ENCODE results near the gene C1QTNF1.
A peak's percentile ranks its signal among the peaks of the same experiment; 100 is the strongest.

Gene C1QTNF1

DNA sequence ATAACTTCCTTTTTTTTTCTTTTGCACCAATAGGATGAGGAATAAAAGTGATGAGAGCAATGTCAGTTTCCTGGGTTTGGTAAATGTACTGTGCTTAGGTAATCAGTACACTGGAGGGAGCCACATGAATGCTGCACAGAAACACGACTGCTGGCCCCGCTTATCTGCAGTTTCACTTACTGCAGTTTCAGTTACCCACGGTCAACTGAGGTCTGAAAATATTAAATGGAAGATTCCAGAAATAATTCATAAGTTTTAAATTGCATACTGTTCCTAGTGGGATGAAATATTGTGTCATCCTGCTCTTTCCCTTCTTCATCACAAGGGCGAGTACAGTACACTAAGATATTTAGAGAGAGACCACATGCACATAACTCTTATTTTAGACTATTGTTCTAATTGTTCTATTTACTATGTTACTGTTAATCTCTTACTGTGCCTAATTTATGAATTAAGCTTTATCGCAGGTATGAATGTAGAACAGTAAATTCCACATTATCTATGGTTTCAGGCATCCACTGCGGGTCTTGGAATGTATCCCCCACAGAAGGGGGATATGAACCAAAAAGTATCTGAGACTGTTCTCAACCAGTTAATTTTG is 37.8 kb upstream of the C1QTNF1 start:
- H3K27me3 ChIP-seq (ENCODE audit: control insufficient read depth in 1 of 2, insufficient read depth in 2 of 2, low read length in 2 of 2): no peaks in the 10 kb centered on the region
- no peak overlapping the region for H3K9ac ChIP-seq (ENCODE audit: low read length)
- H3K4me1 ChIP-seq (ENCODE audit: insufficient read depth, low read length): no peaks in the 10 kb centered on the region
- peak overlapping the region in 1 of 2 donors; percentile 47 for H3K4me3 ChIP-seq (ENCODE audit: low read depth in 1 of 2, low read length in 2 of 2)
- peaks cover 6% of the 10 kb centered on the region for H3K36me3 ChIP-seq (ENCODE audit: insufficient read depth, low read length)
- peak overlapping the region; percentile 42 for H3K27ac ChIP-seq (ENCODE audit: low read depth, low read length)
- no peaks in the 10 kb centered on the region for H3K9me3 ChIP-seq (ENCODE audit: low read length)

DNA sequence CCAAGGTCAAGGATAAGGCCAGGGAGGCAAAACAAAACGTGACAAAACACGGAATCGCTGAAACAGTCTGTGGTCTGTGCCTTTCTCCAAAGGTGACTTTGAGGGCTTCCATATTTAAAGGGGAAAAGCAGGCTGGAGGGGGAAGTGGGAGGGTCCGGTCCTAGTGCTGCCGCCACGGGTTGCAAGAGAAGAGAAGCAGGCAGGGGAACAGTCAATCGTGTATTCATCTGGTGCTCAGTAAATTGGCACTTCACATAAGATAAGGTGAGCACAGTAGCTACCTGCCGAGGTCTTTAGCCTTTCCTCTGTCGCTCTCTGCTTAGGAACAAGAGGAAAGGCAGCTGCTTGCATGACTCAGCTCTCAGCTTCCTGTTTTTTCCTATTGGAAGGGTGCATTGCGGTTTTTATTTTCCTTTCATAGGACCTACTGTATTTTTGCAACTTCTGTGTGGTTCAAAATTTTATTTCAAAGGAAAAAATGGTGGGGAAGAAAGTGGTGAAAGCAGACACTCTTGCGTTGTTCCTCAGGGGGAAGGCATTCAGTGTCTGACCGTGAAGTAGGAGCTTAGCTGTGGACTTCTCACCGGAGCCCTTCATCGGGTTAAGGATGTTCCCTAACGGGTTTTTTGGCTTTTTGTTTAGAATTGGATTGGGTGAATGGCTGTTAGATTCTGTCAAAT is 37.2 kb upstream of the C1QTNF1 start:
- Histone ChIP-seq H3K4me3 (ENCODE audit: low read depth in 1 of 2, low read length in 2 of 2) (peak overlapping the region in 1 of 2 donors; percentile 47), H3K27ac (ENCODE audit: low read depth, low read length) (peak overlapping the region; percentile 42), H3K4me1 (ENCODE audit: insufficient read depth, low read length) (no peaks in the 10 kb centered on the region), H3K9ac (ENCODE audit: low read length) (no peak overlapping the region), H3K36me3 (ENCODE audit: insufficient read depth, low read length) (peaks cover 6% of the 10 kb centered on the region), H3K27me3 (ENCODE audit: control insufficient read depth in 1 of 2, insufficient read depth in 2 of 2, low read length in 2 of 2) (no peaks in the 10 kb centered on the region), H3K9me3 (ENCODE audit: low read length) (no peaks in the 10 kb centered on the region)

DNA sequence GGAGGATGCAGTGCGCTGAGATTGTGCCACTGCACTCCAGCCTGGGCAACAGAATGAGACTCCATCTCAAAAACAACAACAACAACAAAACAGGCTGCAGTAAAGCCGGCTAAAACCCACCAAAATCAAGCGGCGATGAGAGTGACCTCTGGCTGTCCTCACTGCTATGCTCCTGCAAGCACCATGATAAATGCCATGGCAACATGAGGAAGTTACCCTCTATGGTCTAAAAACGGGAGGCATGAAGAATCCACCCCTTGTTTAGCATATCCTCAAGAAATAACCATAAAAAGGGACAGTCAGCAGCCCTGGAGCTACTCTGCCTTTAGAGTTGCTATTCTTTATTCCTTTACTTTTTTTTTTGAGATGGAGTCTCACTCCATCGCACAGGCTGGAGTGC is 35.8 kb upstream of the C1QTNF1 start:
- H3K27me3 ChIP-seq (ENCODE audit: control insufficient read depth in 1 of 2, insufficient read depth in 2 of 2, low read length in 2 of 2): no peaks in the 10 kb centered on the region
- no peak overlapping the region for H3K9ac ChIP-seq (ENCODE audit: low read length)
- H3K9me3 ChIP-seq (ENCODE audit: low read length): no peaks in the 10 kb centered on the region
- H3K27ac ChIP-seq (ENCODE audit: low read depth, low read length): no peak overlapping the region
- no peaks in the 10 kb centered on the region for H3K4me1 ChIP-seq (ENCODE audit: insufficient read depth, low read length)
- peaks cover 11% of the 10 kb centered on the region for H3K36me3 ChIP-seq (ENCODE audit: insufficient read depth, low read length)
- H3K4me3 ChIP-seq (ENCODE audit: low read depth in 1 of 2, low read length in 2 of 2): no peak overlapping the region

DNA sequence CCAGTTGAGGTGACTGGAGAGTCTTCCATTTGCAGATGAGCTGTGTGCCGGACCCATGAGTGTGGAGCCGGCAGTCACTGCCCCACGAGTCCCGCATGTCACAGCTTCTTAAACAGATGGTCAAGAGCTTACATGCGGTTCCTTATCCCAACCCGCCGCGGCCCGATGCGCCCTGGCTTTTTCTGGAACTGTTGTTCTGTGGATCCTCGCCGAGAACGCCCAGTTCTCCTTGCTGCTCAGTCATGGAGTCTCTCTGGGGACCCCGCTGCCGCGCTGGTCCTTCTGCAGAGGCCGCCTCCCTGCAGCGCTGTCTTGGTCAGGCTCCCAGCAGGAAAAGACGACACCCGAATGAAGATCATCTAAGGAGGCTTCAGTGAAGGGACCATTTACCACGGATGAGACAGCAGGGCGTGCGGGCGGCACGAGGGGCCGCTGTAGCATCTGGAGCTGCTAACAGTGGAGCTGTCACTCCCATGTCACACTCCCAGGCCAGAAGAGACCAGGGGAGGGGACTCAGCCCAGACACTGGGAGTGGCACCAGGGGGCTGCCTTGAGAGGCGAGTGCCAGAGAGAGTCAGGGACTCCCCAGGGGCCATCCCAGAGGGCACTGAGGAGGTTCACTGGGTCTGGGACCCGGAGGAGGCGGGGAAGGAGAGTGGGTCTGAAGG is 33.5 kb upstream of the C1QTNF1 start:
- Histone ChIP-seq H3K4me3 (ENCODE audit: low read depth in 1 of 2, low read length in 2 of 2) (no peak overlapping the region), H3K4me1 (ENCODE audit: insufficient read depth, low read length) (no peaks in the 10 kb centered on the region), H3K36me3 (ENCODE audit: insufficient read depth, low read length) (peaks cover 17% of the 10 kb centered on the region), H3K9ac (ENCODE audit: low read length) (no peak overlapping the region), H3K9me3 (ENCODE audit: low read length) (no peaks in the 10 kb centered on the region), H3K27me3 (ENCODE audit: control insufficient read depth in 1 of 2, insufficient read depth in 2 of 2, low read length in 2 of 2) (no peaks in the 10 kb centered on the region), H3K27ac (ENCODE audit: low read depth, low read length) (no peak overlapping the region)

DNA sequence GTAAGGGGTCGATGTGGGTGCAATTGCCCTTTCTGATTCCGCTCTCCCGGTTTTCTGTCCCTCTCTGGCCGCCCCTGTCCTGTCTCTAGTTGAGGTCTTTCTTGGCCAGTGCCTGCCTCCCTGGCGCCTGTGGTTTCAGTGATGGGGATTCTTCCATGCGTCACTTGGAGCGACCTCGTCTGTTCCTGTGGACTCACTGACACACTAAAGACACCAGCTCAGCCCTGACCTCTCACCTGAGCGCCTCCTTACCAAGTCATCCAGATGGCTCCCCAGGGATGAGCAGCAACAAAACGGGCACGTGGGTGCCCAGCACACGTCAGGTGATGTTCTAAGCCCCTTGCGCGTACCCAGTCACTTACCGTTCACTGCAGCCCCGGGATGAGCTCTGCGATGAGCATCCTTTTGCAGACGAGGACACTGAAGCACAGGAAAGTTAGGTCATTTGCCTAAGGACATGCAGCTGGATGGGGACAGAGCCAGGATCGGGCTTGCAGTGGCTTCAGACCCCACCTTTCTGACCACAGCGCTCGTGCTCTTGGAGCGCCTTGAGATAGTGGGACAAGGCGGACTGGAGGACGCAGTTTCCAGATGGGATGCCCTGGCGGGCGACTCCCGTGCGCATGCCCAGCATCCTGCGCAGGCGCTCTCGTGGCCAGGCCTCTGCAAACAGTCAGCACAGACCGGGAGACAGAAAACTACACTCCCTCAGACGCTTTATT is 32.8 kb upstream of the C1QTNF1 start:
- no peaks in the 10 kb centered on the region for H3K9me3 ChIP-seq (ENCODE audit: low read length)
- no peak overlapping the region for H3K27ac ChIP-seq (ENCODE audit: low read depth, low read length)
- no peak overlapping the region for H3K4me3 ChIP-seq (ENCODE audit: low read depth in 1 of 2, low read length in 2 of 2)
- no peak overlapping the region for H3K9ac ChIP-seq (ENCODE audit: low read length)
- H3K36me3 ChIP-seq (ENCODE audit: insufficient read depth, low read length): peaks cover 17% of the 10 kb centered on the region
- H3K27me3 ChIP-seq (ENCODE audit: control insufficient read depth in 1 of 2, insufficient read depth in 2 of 2, low read length in 2 of 2): no peaks in the 10 kb centered on the region
- H3K4me1 ChIP-seq (ENCODE audit: insufficient read depth, low read length): peaks cover 1% of the 10 kb centered on the region

DNA sequence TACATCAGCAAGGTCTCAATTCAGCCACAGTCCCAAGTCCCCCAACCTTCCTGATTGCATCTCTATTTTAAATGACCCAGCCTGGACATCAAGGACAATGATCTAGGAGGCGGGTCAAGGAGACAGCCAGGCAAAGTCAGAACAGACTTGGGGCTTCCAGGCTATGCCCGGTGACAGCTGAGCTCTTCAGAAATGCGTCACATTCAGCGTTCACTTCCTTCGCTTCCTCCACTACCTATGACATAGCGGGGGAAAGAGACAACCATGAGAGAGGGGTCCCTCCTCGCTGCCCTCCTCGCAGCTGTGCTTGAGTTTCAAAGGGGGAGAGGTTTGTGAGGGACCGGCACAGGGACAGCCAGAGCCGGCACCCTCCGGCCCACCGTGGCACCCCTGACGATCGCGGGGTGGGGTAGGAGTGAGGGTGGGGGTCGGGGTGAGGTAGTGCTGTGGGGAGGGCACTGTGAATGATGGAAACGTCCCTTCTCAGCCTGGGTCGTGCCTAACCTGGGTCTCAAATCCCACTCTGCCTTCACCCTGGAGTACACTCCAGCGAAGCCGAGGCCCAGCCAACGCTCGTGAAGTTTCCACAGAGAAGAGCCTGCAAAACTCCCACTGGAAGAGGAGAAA is 31.9 kb upstream of the C1QTNF1 start:
- Histone ChIP-seq H3K4me1 (ENCODE audit: insufficient read depth, low read length) (peaks cover 5% of the 10 kb centered on the region), H3K27ac (ENCODE audit: low read depth, low read length) (no peak overlapping the region), H3K4me3 (ENCODE audit: low read depth in 1 of 2, low read length in 2 of 2) (no peak overlapping the region), H3K36me3 (ENCODE audit: insufficient read depth, low read length) (peaks cover 25% of the 10 kb centered on the region), H3K27me3 (ENCODE audit: control insufficient read depth in 1 of 2, insufficient read depth in 2 of 2, low read length in 2 of 2) (no peaks in the 10 kb centered on the region), H3K9ac (ENCODE audit: low read length) (no peak overlapping the region), H3K9me3 (ENCODE audit: low read length) (no peaks in the 10 kb centered on the region)

DNA sequence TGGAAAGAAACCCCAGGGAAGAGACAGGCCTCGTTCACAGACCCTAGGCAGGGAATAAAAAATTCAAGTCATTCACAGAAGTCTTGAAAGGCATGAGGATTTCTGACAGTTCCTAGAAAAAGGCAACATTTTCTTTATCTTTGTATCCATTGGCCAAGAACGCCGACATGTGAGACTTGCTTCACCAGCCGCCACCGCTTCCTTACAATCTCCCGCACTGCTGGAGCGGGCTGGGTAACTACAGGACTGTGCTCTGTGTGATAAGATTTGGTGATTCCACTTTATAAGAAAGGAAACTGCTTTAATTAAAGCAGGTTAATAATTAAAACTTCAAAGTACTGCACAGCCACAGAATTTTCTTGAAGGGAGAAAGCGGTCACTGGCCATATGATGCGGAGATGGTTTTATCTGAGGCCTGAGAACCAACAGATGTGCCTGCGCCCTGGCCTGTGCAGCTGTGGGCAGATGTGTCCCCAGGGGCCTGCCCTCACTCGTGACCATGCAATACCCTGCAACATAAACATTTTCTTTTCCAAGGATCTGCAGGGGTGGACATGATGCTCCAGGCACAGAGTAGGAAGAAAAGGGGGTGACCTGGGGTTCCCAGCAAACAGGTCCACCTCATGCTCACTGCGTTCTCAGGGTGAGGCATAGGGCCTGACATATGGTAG is 31.3 kb upstream of the C1QTNF1 start:
- Histone ChIP-seq H3K9me3 (ENCODE audit: low read length) (no peaks in the 10 kb centered on the region), H3K4me3 (ENCODE audit: low read depth in 1 of 2, low read length in 2 of 2) (no peak overlapping the region), H3K36me3 (ENCODE audit: insufficient read depth, low read length) (peaks cover 32% of the 10 kb centered on the region), H3K9ac (ENCODE audit: low read length) (no peak overlapping the region), H3K27ac (ENCODE audit: low read depth, low read length) (no peak overlapping the region), H3K4me1 (ENCODE audit: insufficient read depth, low read length) (peaks cover 5% of the 10 kb centered on the region), H3K27me3 (ENCODE audit: control insufficient read depth in 1 of 2, insufficient read depth in 2 of 2, low read length in 2 of 2) (no peaks in the 10 kb centered on the region)

DNA sequence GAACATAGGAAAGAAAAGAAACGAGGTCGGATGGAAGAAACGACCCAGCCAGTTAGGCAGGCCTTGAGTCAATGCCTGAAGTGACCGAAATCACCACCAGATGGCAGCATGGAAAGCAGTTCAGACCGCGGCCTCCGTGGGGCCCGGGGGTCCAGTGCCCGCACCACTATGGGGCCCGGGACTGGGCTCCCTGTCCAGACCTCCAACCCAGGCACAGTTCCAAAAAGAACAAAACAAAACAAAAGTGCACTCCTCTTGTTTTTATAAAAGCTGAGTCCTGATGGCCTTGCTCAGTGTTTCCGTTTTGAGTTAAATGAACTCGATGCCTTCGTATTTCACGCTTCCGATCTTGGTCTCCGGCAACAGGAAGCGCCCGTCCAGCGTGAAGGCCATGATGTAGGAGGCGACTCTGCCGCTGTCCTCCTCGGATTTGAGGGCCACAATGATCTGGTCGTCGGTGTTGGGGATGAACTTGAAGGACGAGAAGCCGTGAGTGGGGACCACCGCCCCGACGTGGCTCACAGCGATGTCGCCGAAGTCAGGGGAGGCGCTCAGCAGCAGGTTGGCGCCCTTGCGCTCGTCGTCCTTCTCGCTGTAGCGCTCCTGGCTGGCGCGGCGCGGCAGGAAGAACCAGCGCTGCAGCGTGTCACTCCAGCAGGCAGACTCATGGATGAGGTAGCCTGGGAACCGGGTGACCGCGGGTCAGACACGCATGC is 30.6 kb upstream of the C1QTNF1 start:
- peaks cover 5% of the 10 kb centered on the region for H3K4me1 ChIP-seq (ENCODE audit: insufficient read depth, low read length)
- no peak overlapping the region for H3K27ac ChIP-seq (ENCODE audit: low read depth, low read length)
- peaks cover 37% of the 10 kb centered on the region for H3K36me3 ChIP-seq (ENCODE audit: insufficient read depth, low read length)
- no peak overlapping the region for H3K9ac ChIP-seq (ENCODE audit: low read length)
- H3K27me3 ChIP-seq (ENCODE audit: control insufficient read depth in 1 of 2, insufficient read depth in 2 of 2, low read length in 2 of 2): no peaks in the 10 kb centered on the region
- no peak overlapping the region for H3K4me3 ChIP-seq (ENCODE audit: low read depth in 1 of 2, low read length in 2 of 2)
- no peaks in the 10 kb centered on the region for H3K9me3 ChIP-seq (ENCODE audit: low read length)

DNA sequence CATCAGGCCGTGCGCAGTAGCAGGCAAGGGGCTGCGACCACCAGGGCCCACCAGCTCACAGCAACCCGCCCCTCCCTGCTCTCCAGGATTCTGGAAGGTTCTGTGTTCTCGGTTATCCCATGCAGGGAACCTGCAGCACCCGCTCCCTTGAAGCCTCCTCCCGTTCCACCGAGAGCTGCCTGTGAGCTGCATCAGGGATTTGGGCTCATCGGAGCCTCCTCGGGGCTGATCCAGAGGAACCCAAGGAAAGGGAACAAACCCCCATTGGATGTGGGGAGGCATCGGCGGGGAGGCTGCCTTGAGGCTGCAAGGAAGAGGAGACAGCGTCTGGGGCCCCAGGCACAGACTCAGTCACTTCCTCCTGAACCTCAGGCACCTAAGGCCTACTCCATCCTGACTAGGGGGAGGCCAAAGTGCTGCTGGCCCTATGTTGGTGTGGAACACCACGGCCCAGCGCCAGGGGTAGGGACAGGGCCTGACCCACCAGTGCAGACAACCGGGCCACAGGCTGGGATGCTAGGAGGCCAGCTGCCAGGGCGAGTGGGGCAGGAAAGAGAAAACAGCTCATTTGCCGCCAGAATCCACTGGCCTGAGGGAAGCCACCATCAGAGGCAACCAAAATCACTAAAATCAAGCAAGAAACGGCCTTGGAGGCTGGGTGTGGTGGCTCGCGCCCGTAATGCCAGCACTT is 29.8 kb upstream of the C1QTNF1 start:
- Histone ChIP-seq H3K4me1 (ENCODE audit: insufficient read depth, low read length) (peaks cover 5% of the 10 kb centered on the region), H3K9ac (ENCODE audit: low read length) (no peak overlapping the region), H3K4me3 (ENCODE audit: low read depth in 1 of 2, low read length in 2 of 2) (no peak overlapping the region), H3K27ac (ENCODE audit: low read depth, low read length) (no peak overlapping the region), H3K36me3 (ENCODE audit: insufficient read depth, low read length) (peaks cover 37% of the 10 kb centered on the region), H3K27me3 (ENCODE audit: control insufficient read depth in 1 of 2, insufficient read depth in 2 of 2, low read length in 2 of 2) (no peaks in the 10 kb centered on the region), H3K9me3 (ENCODE audit: low read length) (no peaks in the 10 kb centered on the region)
